Measurements from ENCODE around the gene MCEE. TPM values are rescaled to one million over a fixed set of nuclear protein-coding genes. Genes with fewer than 3 reads are reported as not detected.

The MCEE gene
- total RNA-seq, 1 donor from 2014 or later = 15.2 TPM

- H3K9me3 Mint-ChIP-seq (ENCODE audit: low read depth) = no peaks in the 10 kb centered on the region
- H3K36me3 Mint-ChIP-seq (ENCODE audit: insufficient read depth) = peaks cover 4% of the 10 kb centered on the region
- H3K4me1 Mint-ChIP-seq (ENCODE audit: low read depth) = peaks cover 16% of the 10 kb centered on the region
- peak overlapping the region; percentile 91 for H3K4me3 Mint-ChIP-seq (ENCODE audit: low read depth)
- no peak for DNase-seq (ENCODE audit: low spot score, unreplicated experiment)
- H3K27me3 Mint-ChIP-seq = peaks cover 7% of the 10 kb centered on the region
- H3K27ac Mint-ChIP-seq = peak overlapping the region; percentile 98
- TF ChIP-seq CTCF (IDR thresholded peaks at IDR 0.05; ENCODE audit: unreplicated experiment) = no peak
These were observed 62.3 kb downstream of the MCEE start for GRCh38 chr2:71067567-71068217.

- Mint-ChIP-seq H3K36me3 (ENCODE audit: insufficient read depth) (peaks cover 4% of the 10 kb centered on the region), H3K9me3 (ENCODE audit: low read depth) (no peaks in the 10 kb centered on the region), H3K27me3 (peaks cover 9% of the 10 kb centered on the region), H3K4me3 (ENCODE audit: low read depth) (peak overlapping the region; percentile 23), H3K4me1 (ENCODE audit: low read depth) (peaks cover 16% of the 10 kb centered on the region), H3K27ac (no peak overlapping the region)
- DNase-seq (ENCODE audit: low spot score, unreplicated experiment) = no peak
- TF ChIP-seq CTCF (IDR thresholded peaks at IDR 0.05; ENCODE audit: unreplicated experiment) = no peak
These were observed 63.2 kb downstream of the MCEE start for GRCh38 chr2:71066856-71067255.

GRCh38 chr2:71064754-71065621, 65.0 kb downstream of the MCEE start:
- TF ChIP-seq CTCF (IDR thresholded peaks at IDR 0.05; ENCODE audit: unreplicated experiment) = no peak
- H3K4me3 Mint-ChIP-seq (ENCODE audit: low read depth) = no peak overlapping the region
- H3K27me3 Mint-ChIP-seq = peaks cover 11% of the 10 kb centered on the region
- no peaks in the 10 kb centered on the region for H3K36me3 Mint-ChIP-seq (ENCODE audit: insufficient read depth)
- no peak for DNase-seq (ENCODE audit: low spot score, unreplicated experiment)
- H3K4me1 Mint-ChIP-seq (ENCODE audit: low read depth) = peaks cover 10% of the 10 kb centered on the region
- H3K9me3 Mint-ChIP-seq (ENCODE audit: low read depth) = no peaks in the 10 kb centered on the region
- H3K27ac Mint-ChIP-seq = no peak overlapping the region

GRCh38 chr2:71064110-71064611, 65.9 kb downstream of the MCEE start:
- Mint-ChIP-seq H3K36me3 (ENCODE audit: insufficient read depth) (no peaks in the 10 kb centered on the region), H3K27me3 (peaks cover 11% of the 10 kb centered on the region), H3K27ac (no peak overlapping the region), H3K9me3 (ENCODE audit: low read depth) (no peaks in the 10 kb centered on the region), H3K4me3 (ENCODE audit: low read depth) (no peak overlapping the region), H3K4me1 (ENCODE audit: low read depth) (peaks cover 2% of the 10 kb centered on the region)
- no peak for TF ChIP-seq CTCF (IDR thresholded peaks at IDR 0.05; ENCODE audit: unreplicated experiment)
- no peak for DNase-seq (ENCODE audit: low spot score, unreplicated experiment)

GRCh38 chr2:71063216-71063615, 66.8 kb downstream of the MCEE start:
- Mint-ChIP-seq H3K27me3 (peaks cover 11% of the 10 kb centered on the region), H3K27ac (no peak overlapping the region), H3K36me3 (ENCODE audit: insufficient read depth) (no peaks in the 10 kb centered on the region), H3K4me3 (ENCODE audit: low read depth) (no peak overlapping the region), H3K9me3 (ENCODE audit: low read depth) (no peaks in the 10 kb centered on the region), H3K4me1 (ENCODE audit: low read depth) (no peaks in the 10 kb centered on the region)
- TF ChIP-seq CTCF (IDR thresholded peaks at IDR 0.05; ENCODE audit: unreplicated experiment) = no peak
- no peak for DNase-seq (ENCODE audit: low spot score, unreplicated experiment)

Measured in progenitor cell of endocrine pancreas (in vitro differentiated cells).